ENCODE results near the gene ITGA2.

Gene ITGA2

DNA sequence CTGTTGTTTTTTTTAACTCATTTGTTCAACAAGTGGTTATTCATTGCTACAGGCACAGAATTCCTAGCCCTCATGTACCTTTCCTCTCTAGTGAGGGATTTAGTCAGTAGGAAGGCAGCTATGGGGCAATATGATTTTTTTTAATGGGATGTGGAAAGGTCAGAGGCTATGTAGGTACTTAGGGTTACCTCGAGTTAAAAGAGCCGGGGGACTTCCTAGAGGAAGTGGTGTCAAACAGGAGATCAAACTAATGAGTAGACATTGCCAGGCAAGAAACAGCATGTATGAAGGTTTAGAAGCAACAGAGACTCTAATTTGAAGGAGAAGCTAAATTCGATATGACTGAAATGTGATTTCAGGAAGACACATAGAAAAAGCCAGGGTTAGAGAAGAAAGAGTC is 50.7 kb downstream of the ITGA2 start:
- no peak for DNase-seq (ENCODE audit: low read depth, low spot score)
- H3K4me3 ChIP-seq (ENCODE audit: low read depth, low read length): no peak overlapping the region
- in situ Hi-C loops (cut with HindIII; ENCODE audit: low sequenced_read_pairs): no loop called here
- TF ChIP-seq, protein P1, sequence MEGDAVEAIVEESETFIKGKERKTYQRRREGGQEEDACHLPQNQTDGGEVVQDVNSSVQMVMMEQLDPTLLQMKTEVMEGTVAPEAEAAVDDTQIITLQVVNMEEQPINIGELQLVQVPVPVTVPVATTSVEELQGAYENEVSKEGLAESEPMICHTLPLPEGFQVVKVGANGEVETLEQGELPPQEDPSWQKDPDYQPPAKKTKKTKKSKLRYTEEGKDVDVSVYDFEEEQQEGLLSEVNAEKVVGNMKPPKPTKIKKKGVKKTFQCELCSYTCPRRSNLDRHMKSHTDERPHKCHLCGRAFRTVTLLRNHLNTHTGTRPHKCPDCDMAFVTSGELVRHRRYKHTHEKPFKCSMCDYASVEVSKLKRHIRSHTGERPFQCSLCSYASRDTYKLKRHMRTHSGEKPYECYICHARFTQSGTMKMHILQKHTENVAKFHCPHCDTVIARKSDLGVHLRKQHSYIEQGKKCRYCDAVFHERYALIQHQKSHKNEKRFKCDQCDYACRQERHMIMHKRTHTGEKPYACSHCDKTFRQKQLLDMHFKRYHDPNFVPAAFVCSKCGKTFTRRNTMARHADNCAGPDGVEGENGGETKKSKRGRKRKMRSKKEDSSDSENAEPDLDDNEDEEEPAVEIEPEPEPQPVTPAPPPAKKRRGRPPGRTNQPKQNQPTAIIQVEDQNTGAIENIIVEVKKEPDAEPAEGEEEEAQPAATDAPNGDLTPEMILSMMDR (IDR thresholded peaks at IDR 0.05; ENCODE audit: low read depth, low read length): no peak

DNA sequence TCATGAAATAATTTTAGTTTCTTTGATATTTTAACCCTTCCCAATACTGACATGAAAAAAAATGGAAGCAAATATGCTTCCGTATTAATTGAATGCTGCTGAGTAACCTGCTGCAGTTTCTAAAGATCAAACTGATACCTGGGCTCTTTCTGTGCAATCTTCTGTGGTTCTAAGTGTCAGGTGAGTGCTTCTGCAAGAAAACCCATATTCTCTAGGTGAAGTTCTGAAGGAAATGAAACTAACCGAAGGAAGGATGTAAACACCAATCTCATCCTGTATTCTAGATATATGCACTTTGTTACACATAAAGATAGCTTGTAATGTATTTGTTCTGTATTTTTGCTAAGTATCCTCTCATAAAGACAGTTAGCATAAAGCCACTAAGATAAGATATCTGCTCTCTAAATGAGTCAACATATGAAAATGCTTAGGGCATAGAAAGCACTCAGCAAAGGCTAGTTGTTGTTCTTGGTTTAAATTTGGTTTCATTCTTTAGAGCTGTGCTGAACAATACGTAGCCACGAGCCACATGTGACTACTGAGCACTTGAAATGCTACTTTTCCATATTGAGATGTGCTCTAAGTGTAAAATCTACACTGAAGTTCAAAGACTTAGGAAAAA is 52.0 kb downstream of the ITGA2 start:
- in situ Hi-C loops (cut with HindIII; ENCODE audit: low sequenced_read_pairs): no loop called here
- peak; percentile 43 for DNase-seq (ENCODE audit: low read depth, low spot score)
- TF ChIP-seq, protein P1 (IDR thresholded peaks at IDR 0.05; ENCODE audit: low read depth, low read length): no peak
- no peak overlapping the region for H3K4me3 ChIP-seq (ENCODE audit: low read depth, low read length)

GRCh38 chr5:53041740-53042139 is 52.6 kb downstream of the ITGA2 start:
- in situ Hi-C loops (cut with HindIII; ENCODE audit: low sequenced_read_pairs): no loop called here
- no peak overlapping the region for H3K4me3 ChIP-seq (ENCODE audit: low read depth, low read length)
- DNase-seq (ENCODE audit: low read depth, low spot score): no peak
- TF ChIP-seq, protein P1 (IDR thresholded peaks at IDR 0.05; ENCODE audit: low read depth, low read length): no peak

DNA sequence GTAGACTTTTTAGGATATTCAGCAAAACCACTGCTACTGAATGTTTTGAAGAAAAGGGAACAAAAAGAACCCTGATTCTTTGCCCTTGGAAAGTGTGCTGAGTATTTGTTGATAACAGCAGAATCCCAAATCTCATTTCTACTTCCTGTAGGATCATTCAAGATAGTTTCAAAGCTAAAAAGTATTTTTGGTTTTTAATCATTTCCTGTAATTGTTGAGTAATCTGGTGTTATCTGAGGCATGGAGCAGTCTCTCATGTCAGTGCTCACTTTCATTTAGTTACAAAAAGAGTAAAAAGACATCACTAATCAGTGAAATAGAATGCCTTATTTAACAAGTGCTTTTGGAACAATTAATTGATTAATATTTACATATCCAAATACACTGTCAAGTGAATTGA is 56.1 kb downstream of the ITGA2 start:
- H3K4me3 ChIP-seq (ENCODE audit: low read depth, low read length): no peak overlapping the region
- in situ Hi-C loops (cut with HindIII; ENCODE audit: low sequenced_read_pairs): no loop called here
- no peak for DNase-seq (ENCODE audit: low read depth, low spot score)
- TF ChIP-seq, protein P1 (IDR thresholded peaks at IDR 0.05; ENCODE audit: low read depth, low read length): no peak

- in situ Hi-C loops (cut with HindIII; ENCODE audit: low sequenced_read_pairs): no loop called here
- TF ChIP-seq, protein P1 (IDR thresholded peaks at IDR 0.05; ENCODE audit: low read depth, low read length): no peak
- H3K4me3 ChIP-seq (ENCODE audit: low read depth, low read length): no peak overlapping the region
- no peak for DNase-seq (ENCODE audit: low read depth, low spot score)
These were observed 59.1 kb downstream of the ITGA2 start for GRCh38 chr5:53048248-53048647.

DNA sequence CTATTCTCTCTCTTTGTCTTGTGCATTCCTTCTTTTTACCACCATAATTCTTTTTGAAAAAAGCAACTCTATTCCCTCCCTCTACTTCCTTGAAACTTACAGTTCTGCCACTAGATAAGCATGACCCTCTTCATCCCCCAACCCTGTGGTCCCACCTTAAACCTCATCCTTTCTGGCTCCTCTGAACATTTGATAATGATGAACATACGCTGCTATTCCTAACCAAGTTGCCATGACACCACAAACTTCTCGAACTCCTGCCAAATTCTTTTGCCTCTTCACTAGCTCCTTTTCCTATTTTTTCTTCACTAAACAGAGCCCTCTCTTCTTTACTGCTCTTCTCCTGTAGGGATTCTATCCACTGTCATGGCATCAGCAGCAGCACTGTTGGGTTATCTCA is 63.3 kb downstream of the ITGA2 start:
- in situ Hi-C loops (cut with HindIII; ENCODE audit: low sequenced_read_pairs): no loop called here
- H3K4me3 ChIP-seq (ENCODE audit: low read depth, low read length): no peak overlapping the region
- TF ChIP-seq, protein P1 (IDR thresholded peaks at IDR 0.05; ENCODE audit: low read depth, low read length): no peak

More for the DNA sequence above, 63.3 kb downstream of the ITGA2 start:
- no peak for DNase-seq (ENCODE audit: low read depth, low spot score)
